Small intestine (tissue), 7 donors: ENCODE data around the gene HOXB7. TPM values are rescaled to one million over a fixed set of nuclear protein-coding genes. Genes with fewer than 3 reads are reported as not detected.

ENCODE experiments used
- DNase-seq, 2 donors: peaks; one replicate each; pipeline versions ENCODE4 v3.0.0 to v3.0.0-alpha.2; 2013
- FAIRE-seq: peaks from 2 replicates; lab custom pipeline; 2012; peaks lifted over from hg19 to GRCh38; lab: Jason Lieb, UNC
- H3K27ac ChIP-seq, 3 donors: one replicate each; pipeline ENCODE4 v1.5.1; 2013; ENCODE audit warnings: low read length in 2 of 3, mild to moderate bottlenecking in 2 of 3, control low read depth in 1 of 3, inconsistent platforms in 1 of 3, low read depth in 1 of 3, moderate library complexity in 1 of 3
- H3K27me3 ChIP-seq, 3 donors: one replicate each; pipeline ENCODE4 v1.6.1; 2013; ENCODE audit warnings: low read length in 3 of 3, inconsistent platforms in 1 of 3; ENCODE audit not compliant: control insufficient read depth in 3 of 3, insufficient read depth in 3 of 3
- H3K36me3 ChIP-seq, 3 donors: one replicate each; pipeline ENCODE4 v1.6.1; 2013; ENCODE audit warnings: low read length in 3 of 3, inconsistent platforms in 1 of 3, low read depth in 1 of 3, mild to moderate bottlenecking in 1 of 3, moderate library complexity in 1 of 3; ENCODE audit not compliant: control insufficient read depth in 3 of 3, insufficient read depth in 2 of 3
- H3K4me1 ChIP-seq, 3 donors: one replicate each; pipeline ENCODE4 v1.6.1; 2013; ENCODE audit warnings: low read length in 2 of 3, inconsistent platforms in 1 of 3, low read depth in 1 of 3, mild to moderate bottlenecking in 1 of 3, moderate library complexity in 1 of 3; ENCODE audit not compliant: control insufficient read depth in 3 of 3, insufficient read depth in 2 of 3
- H3K4me3 ChIP-seq, 3 donors: one replicate each; pipeline ENCODE4 v1.5.1; 2013; ENCODE audit warnings: low read length in 3 of 3, control low read depth in 1 of 3, inconsistent platforms in 1 of 3, low read depth in 1 of 3, mild to moderate bottlenecking in 1 of 3, moderate library complexity in 1 of 3
- H3K9me3 ChIP-seq, 2 donors: one replicate each; pipeline ENCODE4 v1.6.1; 2013; ENCODE audit warnings: low read depth in 1 of 2, low read length in 1 of 2; ENCODE audit not compliant: control insufficient read depth in 2 of 2, insufficient read depth in 1 of 2
- WGBS, 3 donors: extraction: QIAGEN DNeasy Blood & Tissue Kit; methylation state at CpG; one replicate each; pipeline ENCODE4 v1.1.7; 2013; 5-methylcytosine and 5-hydroxymethylcytosine counted together
- polyA plus RNA-seq, 4 donors: library from polyadenylated mRNA; stranded (reverse) in 3 of 4; unstranded in 1 of 4; fragments of 200-250 nt in 3 of 4; fragments of 120-200 nt in 1 of 4; gene quantifications; one replicate each; pipeline versions ENCODE4 v1.2.1 to v1.2.3, GENCODE V29; 2013
- donor health status: healthy with polysubstance abuse.
- donor health status: control.
- donor health status: control.
- donor health status: Bipolar disorder and iron deficiency.
- donor health status: healthy.

HOXB7 gene
- polyA plus RNA-seq, 4 donors = 4.3 to 13.9 (median 4.9) TPM; not detected in 1

- peaks cover 9 to 100% (median 31%) of the 10 kb centered on the region in 3 donors for H3K27me3 ChIP-seq
- WGBS, 3 donors = 11 to 38% (median 18%) methylated on average over 35 of the region's 35 CpGs
- peaks cover 0 to 20% of the 10 kb centered on the region in 2 donors for H3K9me3 ChIP-seq
- H3K36me3 ChIP-seq = no peaks in the 10 kb centered on the region
- DNase-seq (peak in 1 of 2 donors; percentile 74), FAIRE-seq (no peak)
- H3K27ac ChIP-seq = no peak overlapping the region
- peaks cover 0 to 25% (median 5%) of the 10 kb centered on the region in 3 donors for H3K4me1 ChIP-seq
- H3K4me3 ChIP-seq = peak overlapping the region in 2 of 3 donors; percentile 42 to 61
These were observed 9.0 kb downstream of the HOXB7 start for GRCh38 chr17:48601539-48602425.

DNA sequence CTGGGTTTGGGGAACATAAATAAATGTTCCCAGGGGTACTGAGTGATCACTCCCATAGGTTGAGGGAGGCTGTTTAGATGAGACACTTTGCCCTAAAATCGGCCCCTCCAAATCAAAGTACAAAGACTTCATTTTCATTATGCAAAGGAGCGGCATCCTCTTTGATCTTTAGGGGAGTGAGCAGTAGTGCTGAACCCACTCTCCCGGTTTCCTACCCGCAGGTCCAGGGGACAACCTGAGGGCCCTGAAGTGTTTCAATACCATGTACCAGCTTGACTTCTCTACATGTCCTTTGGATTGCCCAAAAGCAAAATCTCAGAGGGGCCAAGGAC, 9.6 kb downstream of the HOXB7 start:
- peaks cover 0 to 20% of the 10 kb centered on the region in 2 donors for H3K9me3 ChIP-seq
- DNase-seq = no peak
- no peak overlapping the region for H3K4me3 ChIP-seq
- no peak for FAIRE-seq
- H3K27me3 ChIP-seq = peaks cover 4 to 100% (median 28%) of the 10 kb centered on the region in 3 donors
- peaks cover 0 to 27% (median 5%) of the 10 kb centered on the region in 3 donors for H3K4me1 ChIP-seq
- no peak overlapping the region for H3K27ac ChIP-seq
- WGBS, 3 donors = 19 to 64% (median 40%) methylated on average over 4 of the region's 4 CpGs
- H3K36me3 ChIP-seq = peaks cover 0 to 4% (median 0%) of the 10 kb centered on the region in 3 donors

DNA sequence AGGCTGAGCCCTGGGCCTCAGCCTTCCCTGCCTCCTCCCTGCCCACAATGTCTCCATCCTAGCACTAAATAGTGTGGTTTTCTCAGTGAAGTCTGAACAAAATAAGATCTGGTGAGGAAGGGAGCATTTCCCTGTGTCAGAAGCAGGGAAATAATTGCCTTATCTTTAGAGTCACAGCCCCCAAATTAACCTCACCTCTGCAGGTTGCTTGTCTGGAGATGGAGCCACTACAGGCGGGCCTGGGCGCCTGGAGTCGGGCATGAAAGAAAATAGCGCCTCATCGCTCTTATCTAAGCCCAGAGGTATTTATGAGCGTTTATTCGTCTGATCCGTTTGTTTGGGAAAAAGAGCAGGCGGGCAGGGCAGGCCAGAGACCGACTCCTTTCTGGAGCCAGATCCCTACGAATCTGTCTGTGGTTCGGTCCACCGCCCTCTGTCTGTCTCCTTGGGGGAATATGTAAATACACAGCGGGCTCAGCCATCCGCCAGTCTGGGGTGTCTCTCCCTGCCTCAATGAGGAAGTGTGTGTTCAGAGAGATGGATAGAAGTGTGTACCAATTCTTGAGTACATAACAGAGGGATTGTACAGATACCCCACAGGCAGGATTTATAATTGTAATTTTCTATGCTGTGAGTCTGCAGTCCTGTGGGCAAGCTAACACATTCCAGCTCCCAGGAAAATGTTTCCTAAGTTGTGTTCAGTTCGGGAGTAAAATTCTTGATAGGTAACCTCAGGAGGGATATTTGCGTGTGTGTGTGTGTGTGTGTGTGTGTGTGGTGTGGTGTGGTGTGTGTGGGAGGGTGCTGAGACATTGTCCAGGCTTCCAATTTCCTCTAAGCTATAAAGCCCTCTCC, 10.3 kb downstream of the HOXB7 start:
- Histone ChIP-seq H3K4me1 (peaks cover 0 to 31% (median 5%) of the 10 kb centered on the region in 3 donors), H3K27ac (peak overlapping the region in 1 of 3 donors; percentile 5), H3K27me3 (peaks cover 4 to 100% (median 27%) of the 10 kb centered on the region in 3 donors), H3K36me3 (peaks cover 0 to 9% (median 0%) of the 10 kb centered on the region in 3 donors), H3K4me3 (no peak overlapping the region), H3K9me3 (peaks cover 0 to 20% of the 10 kb centered on the region in 2 donors)
- no peak for FAIRE-seq
- WGBS, 3 donors = 19 to 62% (median 29%) methylated on average over 17 of the region's 17 CpGs
- no peak for DNase-seq

- Histone ChIP-seq H3K9me3 (peaks cover 0 to 11% of the 10 kb centered on the region in 2 donors), H3K27ac (no peak overlapping the region), H3K36me3 (peaks cover 0 to 20% (median 0%) of the 10 kb centered on the region in 3 donors), H3K4me3 (no peak overlapping the region), H3K4me1 (peaks cover 0 to 36% (median 5%) of the 10 kb centered on the region in 3 donors), H3K27me3 (peaks cover 4 to 100% (median 25%) of the 10 kb centered on the region in 3 donors)
- FAIRE-seq (no peak), DNase-seq (no peak)
- 31 to 71% (median 47%) methylated on average over 5 of the region's 5 CpGs for WGBS, 3 donors
These were observed 11.5 kb downstream of the HOXB7 start for GRCh38 chr17:48599354-48599753.

GRCh38 chr17:48598736-48599135, 12.1 kb downstream of the HOXB7 start:
- WGBS, 3 donors = 15 to 45% (median 32%) methylated on average over 7 of the region's 7 CpGs
- no peak for DNase-seq
- no peak for FAIRE-seq
- Histone ChIP-seq H3K4me3 (no peak overlapping the region), H3K4me1 (peaks cover 0 to 38% (median 5%) of the 10 kb centered on the region in 3 donors), H3K27me3 (peaks cover 4 to 100% (median 25%) of the 10 kb centered on the region in 3 donors), H3K27ac (peak overlapping the region in 1 of 3 donors; percentile 75), H3K9me3 (peaks cover 0 to 6% of the 10 kb centered on the region in 2 donors), H3K36me3 (peaks cover 0 to 22% (median 0%) of the 10 kb centered on the region in 3 donors)

DNA sequence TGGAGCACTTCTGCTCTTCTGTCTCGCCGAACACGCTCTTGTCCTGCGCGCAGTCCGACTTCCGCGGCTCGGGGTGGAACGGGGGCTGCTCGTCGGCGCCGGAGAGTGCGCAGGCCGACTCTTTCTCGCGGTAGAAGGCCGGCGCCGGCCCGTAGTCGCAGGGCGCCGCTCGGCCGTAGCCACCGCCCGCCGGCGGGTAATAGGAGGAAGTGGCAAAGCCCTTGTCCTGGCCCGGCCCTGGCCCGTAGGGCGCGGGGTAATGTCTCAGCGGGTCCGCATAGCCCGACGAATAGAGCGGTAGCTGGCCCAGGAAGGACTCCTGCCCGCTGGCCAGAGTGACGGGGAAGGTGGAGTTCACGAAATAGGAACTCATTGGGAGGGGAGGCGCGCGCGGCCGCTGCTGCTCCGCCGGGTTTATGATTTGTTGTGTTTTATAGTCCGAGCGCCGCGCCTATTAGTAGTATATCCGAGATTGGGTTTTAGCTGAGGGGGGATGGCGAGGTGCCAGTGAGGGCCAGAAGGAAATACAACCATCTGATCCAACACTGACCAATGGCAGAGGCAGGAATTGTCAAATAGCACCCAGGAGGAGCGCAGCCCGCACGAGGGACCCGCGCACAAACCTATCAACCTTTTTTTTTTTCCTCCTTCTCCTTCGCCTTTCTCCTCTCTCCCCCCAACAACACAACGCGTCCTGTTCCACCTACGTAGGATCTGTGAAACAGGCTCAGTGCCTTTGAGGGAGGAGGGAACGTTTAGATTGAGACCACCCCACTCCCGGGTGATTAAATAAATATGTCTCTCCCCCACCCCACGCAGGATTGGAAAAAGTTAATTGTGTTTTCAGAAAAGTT, 12.8 kb downstream of the HOXB7 start:
- 1 to 2% (median 2%) methylated on average over 65 to 68 of the region's 68 CpGs for WGBS, 3 donors
- Histone ChIP-seq H3K27ac (peak overlapping the region in 2 of 3 donors; percentile 75 to 92), H3K9me3 (peaks cover 0 to 3% of the 10 kb centered on the region in 2 donors), H3K4me1 (peaks cover 0 to 38% (median 5%) of the 10 kb centered on the region in 3 donors), H3K4me3 (peak overlapping the region; percentile 22 to 52 (median 44)), H3K36me3 (peaks cover 0 to 24% (median 0%) of the 10 kb centered on the region in 3 donors), H3K27me3 (peaks cover 4 to 99% (median 26%) of the 10 kb centered on the region in 3 donors)
- FAIRE-seq (no peak), DNase-seq (peak in 1 of 2 donors; percentile 68)

DNA sequence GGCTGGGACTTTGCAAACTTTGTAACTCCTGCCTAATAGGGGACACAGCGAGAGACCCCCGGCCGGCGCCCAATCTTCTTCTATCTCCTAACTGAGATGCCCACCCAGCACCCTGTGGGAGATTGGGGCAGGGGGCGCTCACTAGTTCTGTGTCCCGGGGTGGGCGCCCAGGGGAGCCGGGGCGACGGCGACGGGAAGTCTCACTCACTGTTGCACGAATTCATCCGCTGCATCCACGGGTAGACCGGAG, 13.4 kb downstream of the HOXB7 start:
- Histone ChIP-seq H3K4me1 (peaks cover 0 to 38% (median 5%) of the 10 kb centered on the region in 3 donors), H3K4me3 (peak overlapping the region; percentile 22 to 52 (median 44)), H3K27me3 (peaks cover 4 to 99% (median 25%) of the 10 kb centered on the region in 3 donors), H3K9me3 (no peaks in the 10 kb centered on the region), H3K36me3 (peaks cover 0 to 24% (median 0%) of the 10 kb centered on the region in 3 donors), H3K27ac (peak overlapping the region in 2 of 3 donors; percentile 75 to 92)
- DNase-seq = no peak
- no peak for FAIRE-seq
- 1 to 4% (median 4%) methylated on average over 16 of the region's 16 CpGs for WGBS, 3 donors
